GM23338 (cell line): Measurements from ENCODE around the gene SPEM1. TPM values are rescaled to one million over a fixed set of nuclear protein-coding genes. Genes with fewer than 3 reads are reported as not detected.

ENCODE experiments used
- ATAC-seq: fragments of 200-7000 bp; cut with Tn5 transposase; 3 replicates; pipeline ENCODE4 v1.9.1; 2020
- DNase-seq: peaks from one replicate; pipeline ENCODE4 v3.0.0-alpha.2; 2015; ENCODE audit warnings: low spot score
- H2AFZ ChIP-seq: fragments of 200-600 bp; sonication (generic); 2 replicates; pipeline ENCODE4 v1.8.0; 2016; ENCODE audit warnings: antibody characterized with exemption, mild to moderate bottlenecking, moderate library complexity
- H3F3A ChIP-seq: fragments of 200-600 bp; sonication (generic); replicated peaks from 2 replicates; pipeline ENCODE4 v1.8.0; 2017; ENCODE audit warnings: antibody characterized with exemption, mixed run types, low read depth
- H3K27ac ChIP-seq: fragments of 200-600 bp; sonication (generic); 2 replicates; pipeline ENCODE4 v1.6.1; 2016; ENCODE audit warnings: low read depth
- H3K27me3 ChIP-seq: fragments of 200-600 bp; sonication (generic); 2 replicates; pipeline ENCODE4 v1.8.0; 2016; ENCODE audit warnings: mild to moderate bottlenecking, mixed run types, moderate library complexity; ENCODE audit not compliant: insufficient read depth
- H3K36me3 ChIP-seq: fragments of 200-600 bp; sonication (generic); 2 replicates; pipeline ENCODE4 v1.8.0; 2016; ENCODE audit warnings: mild to moderate bottlenecking; ENCODE audit not compliant: insufficient read depth
- H3K4me1 ChIP-seq: fragments of 200-600 bp; sonication (generic); 2 replicates; pipeline ENCODE4 v1.8.0; 2016; ENCODE audit warnings: mild to moderate bottlenecking, moderate library complexity; ENCODE audit not compliant: insufficient read depth
- H3K4me2 ChIP-seq: fragments of 200-600 bp; sonication (generic); 2 replicates; pipeline ENCODE4 v1.7.1; 2017; ENCODE audit warnings: mixed run types
- H3K4me3 ChIP-seq: fragments of 200-600 bp; sonication (generic); 2 replicates; pipeline ENCODE4 v1.6.1; 2016; ENCODE audit warnings: mixed run types
- H3K79me2 ChIP-seq: fragments of 200-600 bp; sonication (generic); replicated peaks from 2 replicates; pipeline ENCODE4 v1.8.0; 2017; ENCODE audit warnings: mild to moderate bottlenecking; ENCODE audit not compliant: insufficient read depth
- H3K9me2 ChIP-seq: fragments of 200-600 bp; sonication (generic); 2 replicates; pipeline ENCODE4 v1.8.0; 2017; ENCODE audit not compliant: insufficient read depth
- H4K20me1 ChIP-seq: fragments of 200-600 bp; sonication (generic); replicated peaks from 2 replicates; pipeline ENCODE4 v1.8.0; 2017; ENCODE audit warnings: mild to moderate bottlenecking; ENCODE audit not compliant: insufficient read depth
- H3K27ac Mint-ChIP-seq: 2 replicates; pipeline ENCODE4 v1.8.0; 2020; ENCODE audit warnings: inconsistent platforms, mild to moderate bottlenecking, moderate library complexity, mixed read lengths
- H3K27me3 Mint-ChIP-seq: 3 replicates; pipeline ENCODE4 v1.8.0; 2022; ENCODE audit warnings: low read depth, mild to moderate bottlenecking, moderate library complexity, mixed read lengths, inconsistent platforms; ENCODE audit not compliant: insufficient read depth, poor library complexity
- H3K36me3 Mint-ChIP-seq: 3 replicates; pipeline ENCODE4 v1.8.0; 2021; ENCODE audit warnings: low read depth, mild to moderate bottlenecking, inconsistent platforms, moderate library complexity, mixed read lengths
- H3K4me1 Mint-ChIP-seq: 3 replicates; pipeline ENCODE4 v1.8.0; 2020; ENCODE audit warnings: mild to moderate bottlenecking, inconsistent platforms, mixed read lengths
- H3K4me3 Mint-ChIP-seq: 3 replicates; pipeline ENCODE4 v1.8.0; 2021; ENCODE audit warnings: moderate library complexity, mild to moderate bottlenecking, inconsistent platforms, mixed read lengths
- H3K9me3 Mint-ChIP-seq: 3 replicates; pipeline ENCODE4 v1.8.0; 2020; ENCODE audit warnings: moderate library complexity, mild to moderate bottlenecking, inconsistent platforms, mixed read lengths
- CREB1 ChIP-seq: fragments of 250-450 bp; sonication (Bioruptor Pico); IDR thresholded peaks from 2 replicates; pipeline ENCODE4 v1.5.0; 2020; ENCODE audit warnings: low read depth, mild to moderate bottlenecking, moderate library complexity
- CTCF ChIP-seq, 2 experiments: fragments of 200-600 bp in 1 of 2; sonication (generic) in 1 of 2; conservative IDR thresholded peaks; 2 replicates each; pipeline versions ENCODE4 v1.5.1 to v1.6.1; 2016 to 2017; ENCODE audit warnings: antibody characterized with exemption in 2 of 2, low read depth in 2 of 2, mild to moderate bottlenecking in 2 of 2, moderate library complexity in 1 of 2
- ETS1 ChIP-seq: IDR thresholded peaks from 2 replicates; pipeline ENCODE4 v1.6.1; 2016; ENCODE audit warnings: antibody characterized with exemption
- JUNB ChIP-seq: IDR thresholded peaks from one replicate; pipeline ENCODE4 v1.6.1; 2016; ENCODE audit warnings: antibody characterized with exemption; ENCODE audit not compliant: unreplicated experiment
- NANOG ChIP-seq: IDR thresholded peaks from 2 replicates; pipeline ENCODE4 v1.6.1; 2016; ENCODE audit warnings: antibody characterized with exemption, borderline replicate concordance
- POLR2AphosphoS5 ChIP-seq: IDR thresholded peaks from 2 replicates; pipeline ENCODE4 v1.6.1; 2016; ENCODE audit warnings: antibody characterized with exemption, low read depth
- REST ChIP-seq: IDR thresholded peaks from one replicate; pipeline ENCODE4 v1.6.1; 2018; ENCODE audit warnings: antibody characterized with exemption; ENCODE audit not compliant: unreplicated experiment
- STAT1 ChIP-seq: IDR thresholded peaks from one replicate; pipeline ENCODE4 v1.6.1; 2016; ENCODE audit warnings: antibody characterized with exemption; ENCODE audit not compliant: unreplicated experiment
- ZNF331 ChIP-seq: fragments of 250-450 bp; sonication (Bioruptor Pico); IDR thresholded peaks from 2 replicates; pipeline ENCODE4 v1.5.0; 2020; ENCODE audit warnings: low read depth, mild to moderate bottlenecking, moderate library complexity
- polyA plus RNA-seq: library from polyadenylated mRNA; unstranded; fragments of >200 nt; fragmentation: Nextera tagmentation; extraction: Ambion mirVana; gene quantifications from 2 replicates; pipeline ENCODE4 v1.2.1, GENCODE V29; 2016
- total RNA-seq: library from RNA; depleted of rRNA; stranded (reverse); fragments of >200 nt; shearing (Covaris generic); gene quantifications from 2 replicates; pipeline ENCODE4 v1.2.3, GENCODE V29; 2014

Gene SPEM1
- total and polyA plus RNA-seq, 2 experiments from 2014 or later, result not detected

GRCh38 chr17:7426896-7427489 lies 6.9 kb downstream of the SPEM1 start:
- Histone ChIP-seq H3F3A (no peaks in the 10 kb centered on the region), H3K4me3 (no peak overlapping the region), H3K79me2 (no peaks in the 10 kb centered on the region), H3K9me2 (0 out of 2 replicates have a peak, but pooled peaks cover 10% of the 10 kb centered on the region), H3K4me2 (no peak overlapping the region), H4K20me1 (no peaks in the 10 kb centered on the region), H3K27me3 (no peaks in the 10 kb centered on the region), H3K4me1 (no peaks in the 10 kb centered on the region), H3K27ac (no peak overlapping the region), H2AFZ (no peak overlapping the region), H3K36me3 (no peaks in the 10 kb centered on the region)
- DNase-seq (no peak), ATAC-seq (no peak; the same call in 2 of the 3 replicates)
- H3K27me3 Mint-ChIP-seq, result peaks cover 27% of the 10 kb centered on the region
- no peaks in the 10 kb centered on the region; the same call in 2 of the 3 replicates for H3K4me1 Mint-ChIP-seq
- no peak for TF ChIP-seq REST
- no peak for TF ChIP-seq ZNF331 (CRISPR knock-in tag)
- TF ChIP-seq JUNB, result no peak
- no peak for TF ChIP-seq POLR2AphosphoS5
- TF ChIP-seq CREB1, result no peak
- TF ChIP-seq ETS1, result no peak
- TF ChIP-seq STAT1, result no peak
- peak in 1 of 2 experiments; percentile 11; a peak in 1 of 4 replicates for TF ChIP-seq CTCF (conservative IDR thresholded peaks at IDR 0.05; ENCODE audit: low read depth in 2 of 2)
- no peak for TF ChIP-seq NANOG
- H3K4me3 Mint-ChIP-seq, result no peak overlapping the region
- no peaks in the 10 kb centered on the region for H3K36me3 Mint-ChIP-seq
- no peaks in the 10 kb centered on the region; the same call in 2 of the 3 replicates for H3K9me3 Mint-ChIP-seq
- no peak overlapping the region for H3K27ac Mint-ChIP-seq

GRCh38 chr17:7427549-7427948 lies 7.4 kb downstream of the SPEM1 start:
- Histone ChIP-seq H3K4me1 (no peaks in the 10 kb centered on the region), H3K36me3 (no peaks in the 10 kb centered on the region), H3K79me2 (no peaks in the 10 kb centered on the region), H3K27ac (no peak overlapping the region), H3F3A (no peaks in the 10 kb centered on the region), H3K9me2 (0 out of 2 replicates have a peak, but pooled peaks cover 13% of the 10 kb centered on the region), H3K27me3 (no peaks in the 10 kb centered on the region), H3K4me3 (no peak overlapping the region), H3K4me2 (no peak overlapping the region), H2AFZ (no peak overlapping the region), H4K20me1 (no peaks in the 10 kb centered on the region)
- H3K36me3 Mint-ChIP-seq, result no peaks in the 10 kb centered on the region
- no peaks in the 10 kb centered on the region; the same call in 2 of the 3 replicates for H3K9me3 Mint-ChIP-seq
- H3K4me3 Mint-ChIP-seq, result no peak overlapping the region
- H3K27me3 Mint-ChIP-seq, result peaks cover 27% of the 10 kb centered on the region
- ATAC-seq, result no peak; the same call in 2 of the 3 replicates
- H3K4me1 Mint-ChIP-seq, result no peaks in the 10 kb centered on the region; the same call in 2 of the 3 replicates
- no peak for DNase-seq
- H3K27ac Mint-ChIP-seq, result no peak overlapping the region
- TF ChIP-seq POLR2AphosphoS5, result no peak
